Measurements from ENCODE around the gene PCBP3. TPM values are rescaled to one million over a fixed set of nuclear protein-coding genes. Genes with fewer than 3 reads are reported as not detected.

PCBP3 gene
- polyA plus RNA-seq, 1 donor from 2014 or later, result 1.7 TPM

- Histone ChIP-seq H3K4me2 (ENCODE audit: low read length) (no peak overlapping the region), H3K9me3 (ENCODE audit: low read length) (no peaks in the 10 kb centered on the region), H3K9ac (ENCODE audit: low read length) (no peak overlapping the region), H2AFZ (ENCODE audit: low read depth, low read length) (no peak overlapping the region), H3K27me3 (ENCODE audit: insufficient read depth, low read depth, low read length) (no peaks in the 10 kb centered on the region), H4K20me1 (ENCODE audit: insufficient read depth) (no peaks in the 10 kb centered on the region), H3K79me2 (replicated peaks; ENCODE audit: insufficient read depth, low read length) (no peaks in the 10 kb centered on the region), H3F3A (ENCODE audit: insufficient read depth, low read length, poor library complexity, severe bottlenecking) (no peaks in the 10 kb centered on the region), H3K9me2 (ENCODE audit: insufficient read depth, low read length) (no peaks in the 10 kb centered on the region), H3K27ac (ENCODE audit: low read length) (no peak overlapping the region), H3K4me3 (ENCODE audit: low read length) (no peak overlapping the region), H3K36me3 (ENCODE audit: insufficient read depth, low read length) (no peaks in the 10 kb centered on the region)
- TF ChIP-seq TAF1 (IDR thresholded peaks at IDR 0.05; ENCODE audit: low read depth) (no peak), SMC3 (conservative IDR thresholded peaks at IDR 0.05; ENCODE audit: poor library complexity) (peak; percentile 95), EZH2 (IDR thresholded peaks at IDR 0.05; ENCODE audit: borderline replicate concordance, insufficient read depth, low read length, poor library complexity, severe bottlenecking) (no peak), CTCF (IDR thresholded peaks at IDR 0.05; ENCODE audit: poor library complexity, severe bottlenecking) (peak; percentile 96), RAD21 (conservative IDR thresholded peaks at IDR 0.05) (peak; percentile 97), EP300 (conservative IDR thresholded peaks at IDR 0.05; ENCODE audit: poor library complexity, severe bottlenecking) (no peak), REST (IDR thresholded peaks at IDR 0.05; ENCODE audit: borderline replicate concordance) (no peak), POLR2AphosphoS5 (IDR thresholded peaks at IDR 0.05) (no peak), MXI1 (conservative IDR thresholded peaks at IDR 0.05; ENCODE audit: poor library complexity, severe bottlenecking) (no peak)
Observed at GRCh38 chr21:45820171-45821091, 176.9 kb downstream of the PCBP3 start.

GRCh38 chr21:45821315-45821962 is 177.9 kb downstream of the PCBP3 start:
- Histone ChIP-seq H2AFZ (ENCODE audit: low read depth, low read length) (no peak overlapping the region), H3K4me3 (ENCODE audit: low read length) (no peak overlapping the region), H3K27ac (ENCODE audit: low read length) (no peak overlapping the region), H3K27me3 (ENCODE audit: insufficient read depth, low read depth, low read length) (no peaks in the 10 kb centered on the region), H4K20me1 (ENCODE audit: insufficient read depth) (no peaks in the 10 kb centered on the region), H3K9me3 (ENCODE audit: low read length) (no peaks in the 10 kb centered on the region), H3K9ac (ENCODE audit: low read length) (no peak overlapping the region), H3F3A (ENCODE audit: insufficient read depth, low read length, poor library complexity, severe bottlenecking) (no peaks in the 10 kb centered on the region), H3K9me2 (ENCODE audit: insufficient read depth, low read length) (no peaks in the 10 kb centered on the region), H3K4me2 (ENCODE audit: low read length) (no peak overlapping the region), H3K36me3 (ENCODE audit: insufficient read depth, low read length) (no peaks in the 10 kb centered on the region), H3K79me2 (replicated peaks; ENCODE audit: insufficient read depth, low read length) (no peaks in the 10 kb centered on the region)
- no peak for TF ChIP-seq TAF1 (IDR thresholded peaks at IDR 0.05; ENCODE audit: low read depth)

Measured in neural cell (in vitro differentiated cells).